HG02852 (cell line): ENCODE data around the gene CNTNAP2.

ENCODE experiments used
- ATAC-seq: cut with Tn5 transposase; IDR thresholded peaks from one replicate; pipeline ENCODE4 v1.9.1; 2021; ENCODE audit warnings: mild to moderate bottlenecking, moderate library complexity; ENCODE audit not compliant: unreplicated experiment

The CNTNAP2 gene

GRCh38 chr7:146961617-146962016 lies 845.0 kb downstream of the CNTNAP2 start:
- ATAC-seq = no peak

GRCh38 chr7:146966274-146966673 lies 849.7 kb downstream of the CNTNAP2 start:
- no peak for ATAC-seq

GRCh38 chr7:146982482-146982881 lies 865.9 kb downstream of the CNTNAP2 start:
- ATAC-seq = no peak

GRCh38 chr7:146991596-146991995 lies 875.0 kb downstream of the CNTNAP2 start:
- ATAC-seq = no peak

- ATAC-seq = no peak
Observed at GRCh38 chr7:146993764-146994163, 877.2 kb downstream of the CNTNAP2 start.

- no peak for ATAC-seq
Observed at GRCh38 chr7:147008530-147008929, 891.9 kb downstream of the CNTNAP2 start.

- ATAC-seq = no peak
Observed at GRCh38 chr7:147012666-147013065, 896.1 kb downstream of the CNTNAP2 start.

- ATAC-seq = no peak
Observed at GRCh38 chr7:147013825-147014224, 897.2 kb downstream of the CNTNAP2 start.

GRCh38 chr7:147014286-147014955 lies 897.8 kb downstream of the CNTNAP2 start:
- no peak for ATAC-seq

- ATAC-seq = no peak
Observed at GRCh38 chr7:147015999-147016398, 899.4 kb downstream of the CNTNAP2 start.

- ATAC-seq = no peak
Observed at GRCh38 chr7:147022056-147022455, 905.5 kb downstream of the CNTNAP2 start.

- no peak for ATAC-seq
Observed at GRCh38 chr7:147023440-147023839, 906.8 kb downstream of the CNTNAP2 start.

- ATAC-seq = no peak
Observed at GRCh38 chr7:147029953-147030352, 913.4 kb downstream of the CNTNAP2 start.

- ATAC-seq = no peak
Observed at GRCh38 chr7:147033641-147034040, 917.0 kb downstream of the CNTNAP2 start.

- ATAC-seq = no peak
Observed at GRCh38 chr7:147041438-147041837, 924.8 kb downstream of the CNTNAP2 start.

GRCh38 chr7:147044941-147045340 lies 928.3 kb downstream of the CNTNAP2 start:
- ATAC-seq = no peak

GRCh38 chr7:147047696-147048095 lies 931.1 kb downstream of the CNTNAP2 start:
- no peak for ATAC-seq

GRCh38 chr7:147048864-147049263 lies 932.3 kb downstream of the CNTNAP2 start:
- no peak for ATAC-seq

- ATAC-seq = no peak
Observed at GRCh38 chr7:147052818-147053217, 936.2 kb downstream of the CNTNAP2 start.

- no peak for ATAC-seq
Observed at GRCh38 chr7:147053746-147054145, 937.1 kb downstream of the CNTNAP2 start.

- ATAC-seq = no peak
Observed at GRCh38 chr7:147060070-147060469, 943.5 kb downstream of the CNTNAP2 start.

- ATAC-seq = no peak
Observed at GRCh38 chr7:147062897-147063296, 946.3 kb downstream of the CNTNAP2 start.

GRCh38 chr7:147068842-147069241 lies 952.2 kb downstream of the CNTNAP2 start:
- ATAC-seq = no peak
